ENCODE measurements around the gene DLG5. TPM values are rescaled to one million over a fixed set of nuclear protein-coding genes. Genes with fewer than 3 reads are reported as not detected.

Gene DLG5
- total RNA-seq, 3 donors from 2014 or later = 28.9 to 78.3 (median 35.1) TPM

DNA sequence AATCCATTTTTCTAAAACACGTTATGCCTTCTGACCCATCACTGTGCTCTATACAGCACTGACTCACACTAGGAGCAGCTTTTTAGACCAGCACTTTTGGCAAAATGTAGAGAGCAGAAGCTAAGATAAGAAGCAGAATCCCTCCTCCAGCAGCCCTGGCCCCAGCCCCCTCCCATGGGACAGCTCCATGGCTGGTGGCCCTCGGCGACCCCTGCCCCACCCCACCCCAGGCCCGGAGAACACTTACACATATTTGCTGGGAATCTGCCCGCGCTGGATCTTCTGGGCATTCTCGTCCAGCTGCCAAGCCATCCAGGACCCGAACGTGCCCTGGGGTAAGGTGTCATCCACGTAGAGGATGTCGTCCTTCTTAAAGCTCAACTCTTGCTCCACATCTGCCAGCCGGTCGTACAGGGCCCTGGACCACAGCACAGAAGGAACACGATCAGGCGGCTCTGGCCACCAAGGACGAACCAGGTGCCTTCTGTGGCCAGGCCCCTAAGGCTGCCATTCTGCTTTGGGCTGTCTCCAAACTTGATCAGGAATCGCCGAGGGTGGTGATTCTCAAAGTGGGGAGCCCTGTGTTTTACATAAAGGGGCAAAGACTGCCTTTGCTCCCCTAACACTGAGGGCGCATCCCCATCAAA is 119.9 kb downstream of the DLG5 start:
- Histone ChIP-seq H3K9me3 (no peaks in the 10 kb centered on the region), H3K4me1 (ENCODE audit: low read depth) (no peaks in the 10 kb centered on the region), H3K36me3 (ENCODE audit: low read depth) (no peaks in the 10 kb centered on the region), H3K4me3 (no peak overlapping the region)
- ATAC-seq = no peak
- TF ChIP-seq, protein P1, sequence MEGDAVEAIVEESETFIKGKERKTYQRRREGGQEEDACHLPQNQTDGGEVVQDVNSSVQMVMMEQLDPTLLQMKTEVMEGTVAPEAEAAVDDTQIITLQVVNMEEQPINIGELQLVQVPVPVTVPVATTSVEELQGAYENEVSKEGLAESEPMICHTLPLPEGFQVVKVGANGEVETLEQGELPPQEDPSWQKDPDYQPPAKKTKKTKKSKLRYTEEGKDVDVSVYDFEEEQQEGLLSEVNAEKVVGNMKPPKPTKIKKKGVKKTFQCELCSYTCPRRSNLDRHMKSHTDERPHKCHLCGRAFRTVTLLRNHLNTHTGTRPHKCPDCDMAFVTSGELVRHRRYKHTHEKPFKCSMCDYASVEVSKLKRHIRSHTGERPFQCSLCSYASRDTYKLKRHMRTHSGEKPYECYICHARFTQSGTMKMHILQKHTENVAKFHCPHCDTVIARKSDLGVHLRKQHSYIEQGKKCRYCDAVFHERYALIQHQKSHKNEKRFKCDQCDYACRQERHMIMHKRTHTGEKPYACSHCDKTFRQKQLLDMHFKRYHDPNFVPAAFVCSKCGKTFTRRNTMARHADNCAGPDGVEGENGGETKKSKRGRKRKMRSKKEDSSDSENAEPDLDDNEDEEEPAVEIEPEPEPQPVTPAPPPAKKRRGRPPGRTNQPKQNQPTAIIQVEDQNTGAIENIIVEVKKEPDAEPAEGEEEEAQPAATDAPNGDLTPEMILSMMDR (IDR thresholded peaks at IDR 0.05) = no peak
- DNase-seq = no peak
- intact Hi-C loops (cut with DNase I, micrococcal nuclease) = no loop called here

DNA sequence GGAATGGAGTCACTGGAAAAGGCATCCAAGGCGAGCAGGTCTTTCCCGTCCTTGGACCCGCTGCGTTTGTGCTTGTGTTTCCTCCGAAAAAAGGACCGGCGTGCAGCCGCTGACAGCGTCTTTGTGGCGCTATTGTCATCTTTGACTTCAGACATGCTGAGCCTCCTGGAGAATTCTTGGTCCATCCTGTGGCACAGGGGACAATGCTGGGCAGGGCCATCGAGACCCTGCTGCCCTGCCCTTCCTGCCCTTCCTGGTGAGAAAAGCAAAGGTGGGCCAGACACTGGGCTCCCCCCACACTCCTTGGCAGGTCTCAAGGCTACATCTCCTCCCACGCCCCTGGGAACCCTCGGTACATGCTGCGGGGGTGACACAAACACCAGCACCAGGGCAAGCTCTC is 120.9 kb downstream of the DLG5 start:
- Histone ChIP-seq H3K9me3 (no peaks in the 10 kb centered on the region), H3K4me1 (ENCODE audit: low read depth) (no peaks in the 10 kb centered on the region), H3K4me3 (no peak overlapping the region), H3K36me3 (ENCODE audit: low read depth) (no peaks in the 10 kb centered on the region)
- intact Hi-C loops (cut with DNase I, micrococcal nuclease) = no loop called here
- TF ChIP-seq, protein P1 (IDR thresholded peaks at IDR 0.05) = no peak
- no peak for DNase-seq
- ATAC-seq = no peak

- Histone ChIP-seq H3K4me3 (no peak overlapping the region), H3K36me3 (ENCODE audit: low read depth) (no peaks in the 10 kb centered on the region), H3K9me3 (no peaks in the 10 kb centered on the region), H3K4me1 (ENCODE audit: low read depth) (no peaks in the 10 kb centered on the region)
- no peak for DNase-seq
- no peak for ATAC-seq
- intact Hi-C loops (cut with DNase I, micrococcal nuclease) = no loop called here
- TF ChIP-seq, protein P1 (IDR thresholded peaks at IDR 0.05) = no peak
Measured at GRCh38 chr10:77804371-77804770, 122.2 kb downstream of the DLG5 start.

DNA sequence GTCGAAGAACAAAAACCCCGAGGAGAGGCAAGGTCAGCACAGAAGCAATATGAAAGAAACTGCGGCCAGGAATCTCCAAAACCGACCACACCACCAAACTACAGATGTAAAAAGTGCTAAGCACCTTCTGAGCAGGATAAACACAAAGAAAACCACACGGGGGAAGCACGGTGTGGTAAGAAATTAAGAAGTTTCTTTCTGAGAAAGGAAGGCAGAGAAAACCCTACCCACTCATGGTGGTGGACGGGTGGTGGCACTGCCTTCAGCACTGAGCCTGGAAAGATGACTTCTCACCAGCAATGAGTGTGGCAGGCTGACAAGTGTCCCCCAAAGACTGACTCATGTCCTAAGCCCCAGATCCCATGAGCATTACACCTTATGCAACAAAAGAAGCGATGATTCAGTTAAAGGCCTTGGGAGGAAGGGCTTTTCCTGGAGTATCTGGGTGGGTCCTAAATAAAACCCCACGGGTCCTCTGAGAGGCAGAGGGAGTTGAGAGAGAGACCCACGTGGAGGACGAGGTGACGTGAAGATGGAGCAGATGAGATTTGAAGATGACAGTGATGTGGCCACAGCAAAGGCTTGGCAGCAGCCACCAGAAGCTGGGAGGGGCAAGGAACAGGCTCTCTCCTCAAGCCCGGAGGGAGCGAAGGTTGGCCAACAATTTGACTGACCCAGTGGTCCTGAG is 124.9 kb downstream of the DLG5 start:
- DNase-seq (no peak), ATAC-seq (peak; percentile 11)
- H3K9me3 ChIP-seq = no peaks in the 10 kb centered on the region
- no peaks in the 10 kb centered on the region for H3K4me1 ChIP-seq (ENCODE audit: low read depth)
- intact Hi-C loops (cut with DNase I, micrococcal nuclease) = no loop called here
- TF ChIP-seq, protein P1 (IDR thresholded peaks at IDR 0.05) = no peak
- H3K4me3 ChIP-seq = no peak overlapping the region
- no peaks in the 10 kb centered on the region for H3K36me3 ChIP-seq (ENCODE audit: low read depth)

- Histone ChIP-seq H3K4me1 (ENCODE audit: low read depth) (no peaks in the 10 kb centered on the region), H3K9me3 (no peaks in the 10 kb centered on the region), H3K4me3 (no peak overlapping the region), H3K36me3 (ENCODE audit: low read depth) (no peaks in the 10 kb centered on the region)
- intact Hi-C loops (cut with DNase I, micrococcal nuclease) = no loop called here
- DNase-seq = no peak
- TF ChIP-seq, protein P1 (IDR thresholded peaks at IDR 0.05) = no peak
- ATAC-seq = no peak
Measured at GRCh38 chr10:77800738-77801266, 125.8 kb downstream of the DLG5 start.

All from mucosa of descending colon (tissue), 3 donors.